ENCODE data around the gene TAPBPL.
A peak's percentile ranks its signal among the peaks of the same experiment; 100 is the strongest.
"Not testable (repeated sequence)": the region's sequence is repeated elsewhere in the genome, so short reads cannot be mapped to it uniquely, and the experiment has no call there.

The TAPBPL gene

DNA sequence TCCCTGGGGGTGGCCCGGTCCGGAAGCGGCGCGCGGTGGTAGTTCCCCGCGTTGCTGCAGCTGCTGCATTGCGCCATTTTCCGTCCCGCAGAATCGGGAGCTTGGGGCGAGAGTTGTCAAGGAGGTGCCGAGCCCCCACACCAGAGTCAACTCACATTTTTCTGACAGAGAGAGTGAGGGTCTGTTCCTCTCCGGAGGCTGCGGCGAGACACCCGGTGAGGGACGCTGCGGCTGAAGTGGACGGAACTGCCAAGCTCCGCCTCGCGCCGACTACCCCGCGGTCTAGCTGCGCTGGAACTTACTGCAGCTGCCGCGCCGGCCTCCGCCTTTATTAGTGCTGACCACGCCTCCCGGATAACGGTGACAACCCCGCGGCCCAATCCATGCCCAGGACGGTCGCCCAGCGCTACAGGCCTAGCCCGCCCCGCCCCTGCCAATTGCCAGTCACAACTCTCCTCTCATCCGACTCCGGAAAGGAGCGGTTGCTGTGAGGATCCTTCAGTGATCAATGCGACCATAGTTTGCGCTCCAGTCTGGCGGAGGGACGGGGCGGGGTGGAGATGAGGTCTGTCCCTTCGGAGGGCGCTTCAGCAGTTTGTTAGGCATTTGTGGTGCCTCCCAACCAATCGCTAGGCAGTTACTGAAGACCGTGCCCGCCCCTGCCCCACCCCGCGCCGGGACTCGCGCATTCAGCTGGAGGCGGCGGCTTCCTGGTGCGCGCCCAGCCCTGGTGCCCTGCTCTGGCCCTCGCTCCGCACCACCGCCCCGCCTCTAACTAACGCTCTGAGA lies 18.7 kb downstream of the TAPBPL start, which contains the start of gene VAMP1:
VAMP1 (minus strand) TSS at position 303 of the 789 bp plus-strand sequence; CDS start at position 157, 146 bp downstream.
- TF ChIP-seq, protein P1, sequence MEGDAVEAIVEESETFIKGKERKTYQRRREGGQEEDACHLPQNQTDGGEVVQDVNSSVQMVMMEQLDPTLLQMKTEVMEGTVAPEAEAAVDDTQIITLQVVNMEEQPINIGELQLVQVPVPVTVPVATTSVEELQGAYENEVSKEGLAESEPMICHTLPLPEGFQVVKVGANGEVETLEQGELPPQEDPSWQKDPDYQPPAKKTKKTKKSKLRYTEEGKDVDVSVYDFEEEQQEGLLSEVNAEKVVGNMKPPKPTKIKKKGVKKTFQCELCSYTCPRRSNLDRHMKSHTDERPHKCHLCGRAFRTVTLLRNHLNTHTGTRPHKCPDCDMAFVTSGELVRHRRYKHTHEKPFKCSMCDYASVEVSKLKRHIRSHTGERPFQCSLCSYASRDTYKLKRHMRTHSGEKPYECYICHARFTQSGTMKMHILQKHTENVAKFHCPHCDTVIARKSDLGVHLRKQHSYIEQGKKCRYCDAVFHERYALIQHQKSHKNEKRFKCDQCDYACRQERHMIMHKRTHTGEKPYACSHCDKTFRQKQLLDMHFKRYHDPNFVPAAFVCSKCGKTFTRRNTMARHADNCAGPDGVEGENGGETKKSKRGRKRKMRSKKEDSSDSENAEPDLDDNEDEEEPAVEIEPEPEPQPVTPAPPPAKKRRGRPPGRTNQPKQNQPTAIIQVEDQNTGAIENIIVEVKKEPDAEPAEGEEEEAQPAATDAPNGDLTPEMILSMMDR (IDR thresholded peaks at IDR 0.05; ENCODE audit: low read depth, low read length): no peak

DNA sequence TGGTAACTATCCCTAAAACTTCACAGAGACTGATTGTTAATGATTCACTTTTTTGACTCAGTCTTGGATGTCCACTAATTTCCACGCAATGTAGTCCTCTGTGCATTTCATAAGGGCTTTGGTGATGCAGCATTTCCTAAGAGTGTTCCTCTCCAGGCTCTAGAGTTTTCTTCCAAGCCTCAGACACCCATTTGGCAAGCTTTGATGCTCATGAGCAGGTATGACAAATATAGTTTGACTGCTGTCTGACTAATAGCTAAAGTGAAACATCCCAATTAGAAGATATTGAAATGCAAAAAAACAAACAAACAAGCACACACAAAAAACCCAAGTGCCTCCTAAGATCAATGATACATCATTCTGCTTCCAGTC lies 20.1 kb downstream of the TAPBPL start:
- H3K4me3 ChIP-seq (ENCODE audit: low read depth, low read length): no peak overlapping the region
- TF ChIP-seq, protein P1 (IDR thresholded peaks at IDR 0.05; ENCODE audit: low read depth, low read length): no peak

More for the DNA sequence above, 18.7 kb downstream of the TAPBPL start, which contains the start of gene VAMP1:
- peak within 1 kb of the TSS; percentile 83 for H3K4me3 ChIP-seq (ENCODE audit: low read depth, low read length)

DNA sequence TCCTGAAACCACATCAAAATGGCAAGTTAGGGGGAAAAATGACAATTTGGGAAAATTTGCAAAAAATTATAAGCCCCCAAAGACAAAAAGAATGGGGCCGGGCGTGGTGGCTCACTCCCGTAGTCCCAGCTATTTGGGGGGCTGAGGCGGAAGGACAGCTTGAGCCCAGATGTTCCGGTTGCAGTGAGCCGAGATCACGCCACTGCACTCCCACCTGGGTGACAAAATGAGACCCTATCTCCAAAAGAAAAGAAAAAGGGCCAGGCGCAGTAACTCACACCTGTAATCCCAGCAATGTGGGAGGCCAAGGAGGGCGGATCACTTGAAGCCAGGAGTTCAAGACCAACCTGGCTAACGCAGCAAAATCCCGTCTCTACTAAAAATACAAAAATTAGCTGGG lies 20.6 kb downstream of the TAPBPL start:
- TF ChIP-seq, protein P1 (IDR thresholded peaks at IDR 0.05; ENCODE audit: low read depth, low read length): no peak
- H3K4me3 ChIP-seq (ENCODE audit: low read depth, low read length): no peak overlapping the region

DNA sequence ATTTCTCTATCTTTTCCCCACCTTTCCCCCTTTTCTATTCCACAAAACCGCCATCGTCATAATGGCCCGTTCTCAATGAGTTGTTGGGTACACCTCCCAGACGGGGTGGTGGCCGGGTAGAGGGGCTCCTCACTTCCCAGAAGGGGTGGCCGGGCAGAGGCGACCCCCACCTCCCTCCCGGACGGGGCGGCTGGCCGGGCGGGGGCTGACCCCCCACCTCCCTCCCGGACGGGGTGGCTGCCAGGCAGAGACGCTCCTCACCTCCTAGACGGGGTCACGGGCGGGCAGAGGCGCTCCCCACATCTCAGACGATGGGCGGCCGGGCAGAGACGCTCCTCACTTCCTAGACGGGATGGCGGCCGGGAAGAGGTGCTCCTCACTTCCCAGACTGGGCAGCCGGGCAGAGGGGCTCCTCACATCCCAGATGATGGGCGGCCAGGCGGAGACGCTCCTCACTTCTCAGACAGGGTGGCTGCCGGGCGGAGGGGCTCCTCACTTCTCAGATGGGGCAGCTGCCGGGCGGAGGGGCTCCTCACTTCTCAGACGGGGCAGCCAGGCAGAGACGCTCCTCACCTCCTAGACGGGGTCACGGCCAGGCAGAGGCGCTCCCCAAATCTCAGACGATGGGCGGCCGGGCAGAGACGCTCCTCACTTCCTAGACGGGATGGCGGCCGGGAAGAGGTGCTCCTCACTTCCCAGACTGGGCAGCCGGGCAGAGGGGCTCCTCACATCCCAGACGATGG lies 23.6 kb downstream of the TAPBPL start:
- not testable (repeated sequence) for H3K4me3 ChIP-seq (ENCODE audit: low read depth, low read length)

DNA sequence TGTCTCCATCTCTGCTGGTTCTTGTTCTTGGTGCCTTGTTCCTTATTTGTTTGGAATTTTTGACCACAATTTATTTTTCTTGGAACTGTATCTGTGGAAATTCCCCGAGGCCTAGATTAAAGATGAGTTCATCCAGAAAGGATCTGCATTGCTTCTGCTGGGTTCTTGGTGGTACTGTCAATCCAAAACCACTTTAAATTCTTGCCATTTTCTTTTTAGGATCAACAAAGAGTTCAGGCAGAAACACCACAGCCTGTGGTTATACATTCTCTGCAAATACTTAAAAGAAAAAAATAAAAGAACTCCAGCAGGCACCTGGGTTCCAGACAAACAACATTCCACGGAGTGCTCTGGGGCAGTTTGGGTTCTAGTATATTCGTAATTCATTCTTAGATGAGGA lies 24.6 kb downstream of the TAPBPL start:
- no peak overlapping the region for H3K4me3 ChIP-seq (ENCODE audit: low read depth, low read length)
- TF ChIP-seq, protein P1 (IDR thresholded peaks at IDR 0.05; ENCODE audit: low read depth, low read length): no peak

DNA sequence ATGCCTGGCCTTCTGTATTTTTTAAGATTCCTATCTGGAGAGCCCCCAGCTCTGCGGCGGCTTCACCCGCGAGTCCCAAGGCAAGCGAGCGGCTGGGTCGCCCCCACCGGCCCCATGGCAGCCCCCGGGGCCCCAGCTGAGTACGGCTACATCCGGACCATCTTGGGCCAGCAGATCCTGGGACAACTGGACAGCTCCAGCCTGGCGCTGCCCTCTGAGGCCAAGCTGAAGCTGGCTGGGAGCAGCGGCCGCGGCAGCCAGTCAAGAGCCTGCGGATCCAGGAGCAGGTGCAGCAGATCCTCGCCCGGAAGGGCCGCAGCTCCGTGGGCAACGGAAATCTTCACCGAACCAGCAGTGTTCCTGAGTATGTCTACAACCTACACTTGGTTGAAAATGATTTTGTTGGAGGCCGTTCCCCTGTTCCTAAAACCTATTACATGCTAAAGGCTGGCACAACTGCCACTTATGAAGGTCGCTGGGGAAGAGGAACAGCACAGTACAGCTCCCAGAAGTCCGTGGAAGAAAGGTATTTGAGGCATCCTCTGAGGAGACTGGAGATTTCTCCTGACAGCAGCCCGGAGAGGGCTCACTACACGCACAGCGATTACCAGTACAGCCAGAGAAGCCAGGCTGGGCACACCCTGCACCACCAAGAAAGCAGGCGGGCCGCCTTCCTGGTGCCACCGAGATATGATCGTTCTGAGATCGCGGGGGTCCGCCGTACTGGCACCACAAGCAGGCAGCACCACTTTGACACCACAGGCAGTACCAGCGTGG lies 25.9 kb downstream of the TAPBPL start:
- not testable (repeated sequence) for H3K4me3 ChIP-seq (ENCODE audit: low read depth, low read length)

DNA sequence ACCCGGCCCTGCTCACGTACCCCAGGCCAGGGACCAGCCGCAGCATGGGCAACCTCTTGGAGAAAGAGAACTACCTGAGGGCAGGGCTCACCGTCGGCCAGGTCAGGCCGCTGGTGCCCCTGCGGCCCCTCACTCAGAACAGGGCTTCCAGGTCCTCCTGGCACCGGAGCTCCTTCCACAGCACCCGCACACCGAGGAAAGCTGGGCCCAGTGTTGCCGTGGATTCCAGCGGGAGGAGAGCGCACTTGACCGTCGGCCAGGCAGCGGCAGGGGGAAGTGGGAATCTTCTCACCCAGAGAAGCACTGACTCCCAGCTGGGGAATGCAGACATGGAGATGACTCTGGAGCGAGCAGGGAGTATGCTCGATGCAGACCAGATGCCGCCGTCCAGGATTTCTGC lies 26.6 kb downstream of the TAPBPL start:
- TF ChIP-seq, protein P1 (IDR thresholded peaks at IDR 0.05; ENCODE audit: low read depth, low read length): no peak
- H3K4me3 ChIP-seq (ENCODE audit: low read depth, low read length): no peak overlapping the region

DNA sequence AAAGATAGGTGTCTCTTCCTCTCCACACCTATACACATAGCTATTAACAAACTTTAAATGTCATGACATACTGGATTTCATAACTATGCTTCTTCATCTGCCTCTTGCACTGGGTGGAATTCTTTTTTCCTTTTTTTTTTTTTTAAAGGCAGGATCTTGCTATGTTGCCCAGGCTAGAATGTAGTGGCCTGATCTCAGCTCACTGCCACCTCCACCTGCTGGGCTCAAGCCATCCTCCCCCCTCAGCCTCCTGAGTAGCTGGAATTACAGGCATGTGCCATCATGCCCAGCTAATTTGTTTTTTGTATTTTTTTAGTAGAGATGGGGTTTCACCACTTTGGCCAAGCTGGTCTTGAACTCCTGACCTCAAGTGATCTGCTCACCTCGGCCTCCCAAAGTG lies 36.4 kb downstream of the TAPBPL start:
- H3K4me3 ChIP-seq (ENCODE audit: low read depth, low read length): no peak overlapping the region
- TF ChIP-seq, protein P1 (IDR thresholded peaks at IDR 0.05; ENCODE audit: low read depth, low read length): no peak

Measured in WI38 (cell line).